Karpas-422 (cell line): Measurements from ENCODE around the gene CNTNAP2. TPM values are rescaled to one million over a fixed set of nuclear protein-coding genes. Genes with fewer than 3 reads are reported as not detected.
"Not testable (repeated sequence)": the region's sequence is repeated elsewhere in the genome, so short reads cannot be mapped to it uniquely, and the experiment has no call there.

ENCODE experiments used
- DNase-seq: peaks from one replicate; pipeline ENCODE4 v3.0.0-alpha.2; 2015
- H2AFZ ChIP-seq: fragments of 200-600 bp; sonication (generic); 2 replicates; pipeline ENCODE4 v1.6.1; 2014; ENCODE audit warnings: antibody characterized with exemption, low read length, mixed read lengths
- H3K27ac ChIP-seq: fragments of 200-600 bp; sonication (generic); 2 replicates; pipeline ENCODE4 v1.5.1; 2014; ENCODE audit warnings: mild to moderate bottlenecking, low read length, moderate library complexity
- H3K27me3 ChIP-seq: fragments of 200-600 bp; sonication (generic); 2 replicates; pipeline ENCODE4 v1.6.1; 2014; ENCODE audit warnings: low read length, mixed read lengths
- H3K36me3 ChIP-seq: fragments of 200-600 bp; sonication (generic); 2 replicates; pipeline ENCODE4 v1.6.1; 2014; ENCODE audit warnings: low read length, mixed read lengths; ENCODE audit not compliant: insufficient read depth
- H3K4me1 ChIP-seq: fragments of 200-600 bp; sonication (generic); 2 replicates; pipeline ENCODE4 v1.6.1; 2014; ENCODE audit warnings: mild to moderate bottlenecking, low read length, mixed read lengths
- H3K4me2 ChIP-seq: fragments of 200-600 bp; sonication (generic); 2 replicates; pipeline ENCODE4 v1.6.1; 2014; ENCODE audit warnings: low read length, low read depth, mild to moderate bottlenecking; ENCODE audit not compliant: poor library complexity, severe bottlenecking
- H3K4me3 ChIP-seq: fragments of 200-600 bp; sonication (generic); 2 replicates; pipeline ENCODE4 v1.5.1; 2014; ENCODE audit warnings: mild to moderate bottlenecking, antibody characterized with exemption, low read length, mixed read lengths
- H3K79me2 ChIP-seq: fragments of 200-600 bp; sonication (generic); 2 replicates; pipeline ENCODE4 v1.6.1; 2014; ENCODE audit warnings: mild to moderate bottlenecking, low read length, mixed read lengths
- H3K9ac ChIP-seq: fragments of 200-600 bp; sonication (generic); 2 replicates; pipeline ENCODE4 v1.6.0; 2014; ENCODE audit warnings: low read length
- H3K9me2 ChIP-seq: fragments of 200-600 bp; sonication (generic), shearing (Covaris generic); replicated peaks from 2 replicates; pipeline ENCODE4 v1.6.0; 2014; ENCODE audit warnings: mild to moderate bottlenecking, low read length, moderate library complexity; ENCODE audit not compliant: insufficient read depth
- H3K9me3 ChIP-seq: fragments of 300-700, 200-600 bp; sonication (generic); 2 replicates; pipeline ENCODE4 v1.6.1; 2014; ENCODE audit warnings: low read length, mixed read lengths
- H4K20me1 ChIP-seq: fragments of 200-600 bp; sonication (generic); 2 replicates; pipeline ENCODE4 v1.6.1; 2014; ENCODE audit warnings: mild to moderate bottlenecking, antibody characterized with exemption, low read length, low read depth; ENCODE audit not compliant: insufficient read depth
- total RNA-seq: library from RNA; depleted of rRNA; stranded (reverse); fragments of >200 nt; shearing (Covaris generic); gene quantifications from 2 replicates; pipeline ENCODE4 v1.2.3, GENCODE V29; 2014; ENCODE audit warnings: low replicate concordance

The CNTNAP2 gene
- total RNA-seq, 1 experiment from 2014 or later, result not detected

DNA sequence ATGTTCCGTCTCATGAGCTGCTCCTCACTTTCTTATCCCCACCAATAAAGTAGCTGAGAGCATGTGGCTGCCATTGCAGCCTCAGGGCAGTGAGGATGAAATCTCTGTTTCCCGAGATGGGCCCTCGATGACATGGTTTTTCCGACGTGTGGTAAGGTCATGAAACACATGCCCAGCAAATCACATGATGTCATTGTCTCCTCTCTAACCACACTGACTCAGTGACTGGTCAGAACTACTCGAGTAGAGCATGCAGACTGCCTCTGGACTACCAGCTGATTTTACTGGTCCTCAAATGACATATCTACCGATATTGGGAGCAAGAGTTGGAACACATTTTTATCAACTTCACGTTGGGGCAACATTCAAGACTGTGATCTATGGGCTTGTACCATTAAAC is 786.1 kb downstream of the CNTNAP2 start:
- Histone ChIP-seq H3K27me3 (no peaks in the 10 kb centered on the region), H3K4me2 (no peak overlapping the region), H3K4me3 (no peak overlapping the region), H3K9me2 (no peaks in the 10 kb centered on the region), H2AFZ (no peak overlapping the region), H3K36me3 (no peaks in the 10 kb centered on the region), H3K9ac (no peak overlapping the region), H3K79me2 (no peaks in the 10 kb centered on the region), H3K4me1 (no peaks in the 10 kb centered on the region), H4K20me1 (no peaks in the 10 kb centered on the region), H3K9me3 (peaks cover 26% of the 10 kb centered on the region), H3K27ac (no peak overlapping the region)
- no peak for DNase-seq

DNA sequence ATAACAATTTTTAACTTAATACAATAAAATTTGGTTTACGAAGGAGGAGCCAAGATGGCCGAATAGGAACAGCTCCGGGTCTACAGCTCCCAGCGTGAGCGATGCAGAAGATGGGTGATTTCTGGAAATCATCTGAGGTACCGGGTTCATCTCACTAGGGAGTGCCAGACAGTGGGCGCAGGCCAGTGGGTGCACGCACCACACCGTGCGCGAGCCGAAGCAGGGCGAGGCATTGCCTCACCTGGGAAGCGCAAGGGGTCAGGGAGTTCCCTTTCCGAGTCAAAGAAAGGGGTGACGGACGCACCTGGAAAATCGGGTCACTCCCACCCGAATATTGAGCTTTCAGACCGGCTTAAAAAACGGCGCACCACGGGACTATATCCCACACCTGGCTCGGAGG is 789.1 kb downstream of the CNTNAP2 start:
- H3K9ac ChIP-seq, H3K9me2 ChIP-seq, H3K36me3 ChIP-seq, H3K27ac ChIP-seq, DNase-seq, H3K4me3 ChIP-seq, H2AFZ ChIP-seq, H3K27me3 ChIP-seq, H3K4me2 ChIP-seq, H3K79me2 ChIP-seq, H3K4me1 ChIP-seq, H4K20me1 ChIP-seq: not testable (repeated sequence)
- H3K9me3 ChIP-seq, result peaks cover 16% of the 10 kb centered on the region

GRCh38 chr7:146922782-146923181 is 806.2 kb downstream of the CNTNAP2 start:
- H4K20me1 ChIP-seq, result no peaks in the 10 kb centered on the region
- no peak overlapping the region for H2AFZ ChIP-seq
- H3K9me2 ChIP-seq, result 0 out of 2 replicates have a peak, but pooled peaks cover 4% of the 10 kb centered on the region
- peaks cover 25% of the 10 kb centered on the region; the same call in 1 of the 2 replicates for H3K9me3 ChIP-seq
- no peak overlapping the region for H3K4me3 ChIP-seq
- H3K27me3 ChIP-seq, result no peaks in the 10 kb centered on the region
- H3K4me2 ChIP-seq, result no peak overlapping the region
- H3K79me2 ChIP-seq, result no peaks in the 10 kb centered on the region
- H3K27ac ChIP-seq, result no peak overlapping the region
- H3K36me3 ChIP-seq, result no peaks in the 10 kb centered on the region
- no peak overlapping the region for H3K9ac ChIP-seq
- no peak for DNase-seq
- H3K4me1 ChIP-seq, result no peaks in the 10 kb centered on the region

DNA sequence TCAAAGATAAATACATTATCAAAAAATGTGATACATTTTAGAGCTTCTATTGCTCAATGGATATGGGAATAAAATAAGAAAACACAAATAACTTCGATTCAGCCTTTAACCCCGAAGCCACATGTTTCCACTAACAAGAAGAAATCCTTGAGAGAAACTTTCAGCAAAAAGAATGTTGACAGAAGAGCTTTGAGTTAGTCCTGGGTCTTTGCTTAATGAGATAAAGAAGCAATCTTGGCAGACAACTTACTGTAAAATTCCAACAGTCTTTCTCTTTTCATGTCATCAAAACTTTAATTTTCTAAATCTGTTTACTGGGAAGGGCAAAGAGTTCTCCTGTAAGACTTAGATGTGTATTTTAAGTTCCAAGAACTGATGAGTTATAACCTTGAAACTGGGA is 810.2 kb downstream of the CNTNAP2 start:
- Histone ChIP-seq H3K36me3 (no peaks in the 10 kb centered on the region), H4K20me1 (no peaks in the 10 kb centered on the region), H3K27me3 (no peaks in the 10 kb centered on the region), H3K4me1 (no peaks in the 10 kb centered on the region), H3K9me2 (0 out of 2 replicates have a peak, but pooled peaks cover 4% of the 10 kb centered on the region), H3K27ac (no peak overlapping the region), H3K9me3 (peaks cover 19% of the 10 kb centered on the region; the same call in 1 of the 2 replicates), H3K4me2 (no peak overlapping the region), H3K4me3 (no peak overlapping the region), H2AFZ (no peak overlapping the region), H3K9ac (no peak overlapping the region), H3K79me2 (no peaks in the 10 kb centered on the region)
- DNase-seq, result no peak

DNA sequence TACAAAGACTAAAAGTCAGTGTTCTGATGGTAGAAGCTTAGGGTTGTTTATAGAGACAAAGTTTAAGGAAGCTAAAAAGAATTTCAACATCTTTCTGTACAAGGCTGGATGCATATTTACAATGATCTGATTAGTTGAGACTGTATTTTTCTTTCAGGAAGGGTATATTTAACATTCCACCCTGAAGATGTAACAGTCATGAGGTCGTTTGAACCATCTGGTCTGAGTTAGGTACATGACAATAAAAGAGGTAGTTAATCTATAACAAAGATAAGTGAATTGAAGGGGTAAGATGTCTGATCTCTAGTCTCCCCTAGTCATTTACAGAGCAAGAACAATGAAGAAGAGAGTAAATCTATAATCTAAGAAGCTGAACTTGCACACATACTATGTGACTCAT is 821.2 kb downstream of the CNTNAP2 start:
- no peak overlapping the region for H3K4me3 ChIP-seq
- H3K4me2 ChIP-seq, result no peak overlapping the region
- H3K9me3 ChIP-seq, result peaks cover 3% of the 10 kb centered on the region; the same call in 1 of the 2 replicates
- H3K9ac ChIP-seq, result no peak overlapping the region
- H2AFZ ChIP-seq, result no peak overlapping the region
- H3K4me1 ChIP-seq, result no peaks in the 10 kb centered on the region
- H4K20me1 ChIP-seq, result no peaks in the 10 kb centered on the region
- no peaks in the 10 kb centered on the region for H3K27me3 ChIP-seq
- no peaks in the 10 kb centered on the region for H3K36me3 ChIP-seq
- H3K79me2 ChIP-seq, result no peaks in the 10 kb centered on the region
- no peaks in the 10 kb centered on the region for H3K9me2 ChIP-seq
- DNase-seq, result no peak
- H3K27ac ChIP-seq, result no peak overlapping the region

DNA sequence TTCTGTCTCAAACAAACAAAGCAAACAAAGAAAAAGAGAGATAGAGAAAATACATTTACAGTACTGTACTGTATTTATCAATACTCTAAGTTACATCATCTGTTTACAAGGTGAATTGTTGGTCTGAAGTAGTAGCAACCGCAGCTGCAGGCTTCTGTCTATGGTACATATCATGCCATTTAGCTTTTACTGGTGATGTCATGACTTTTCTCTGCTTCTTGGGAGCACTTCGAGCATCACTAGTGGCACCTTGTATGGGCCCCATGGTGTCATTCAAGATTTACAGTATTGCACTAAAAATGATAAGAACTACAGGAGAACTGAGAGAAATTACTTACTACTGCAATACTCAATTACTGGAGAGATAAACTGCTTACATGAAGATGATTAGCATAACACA is 826.9 kb downstream of the CNTNAP2 start:
- H3K4me1 ChIP-seq, result no peaks in the 10 kb centered on the region
- H3K27ac ChIP-seq, result no peak overlapping the region
- no peaks in the 10 kb centered on the region for H3K27me3 ChIP-seq
- no peaks in the 10 kb centered on the region for H3K36me3 ChIP-seq
- no peaks in the 10 kb centered on the region for H3K79me2 ChIP-seq
- H4K20me1 ChIP-seq, result no peaks in the 10 kb centered on the region
- DNase-seq, result no peak
- no peak overlapping the region for H2AFZ ChIP-seq
- H3K9me2 ChIP-seq, result no peaks in the 10 kb centered on the region
- no peak overlapping the region for H3K4me3 ChIP-seq
- H3K9me3 ChIP-seq, result peaks cover 3% of the 10 kb centered on the region; the same call in 1 of the 2 replicates
- no peak overlapping the region for H3K9ac ChIP-seq
- H3K4me2 ChIP-seq, result no peak overlapping the region

DNA sequence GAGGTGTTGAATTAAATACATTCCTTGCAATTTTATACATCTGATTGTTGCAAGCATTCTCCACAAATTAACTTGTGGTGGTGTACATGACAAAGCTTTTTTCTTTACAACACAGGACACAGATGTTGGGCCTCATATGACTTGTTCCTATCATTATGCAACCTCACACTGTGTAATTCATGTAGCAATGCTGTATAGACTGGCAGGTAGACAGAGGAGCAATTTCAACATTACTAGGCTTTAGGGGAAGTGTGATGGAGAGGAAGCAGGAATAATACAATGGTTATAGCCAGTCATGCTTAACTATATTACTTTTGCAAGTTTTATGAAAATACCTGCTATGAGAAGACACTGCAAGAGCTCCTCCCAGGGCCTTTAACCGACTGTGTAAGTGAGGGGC is 832.1 kb downstream of the CNTNAP2 start:
- Histone ChIP-seq H3K4me1 (no peaks in the 10 kb centered on the region), H3K9me3 (peaks cover 18% of the 10 kb centered on the region), H3K36me3 (no peaks in the 10 kb centered on the region), H4K20me1 (no peaks in the 10 kb centered on the region), H2AFZ (no peak overlapping the region), H3K4me3 (no peak overlapping the region), H3K4me2 (no peak overlapping the region), H3K27me3 (no peaks in the 10 kb centered on the region), H3K9me2 (no peaks in the 10 kb centered on the region), H3K9ac (no peak overlapping the region), H3K27ac (no peak overlapping the region), H3K79me2 (no peaks in the 10 kb centered on the region)
- DNase-seq, result no peak

- no peak overlapping the region for H3K9ac ChIP-seq
- peaks cover 34% of the 10 kb centered on the region for H3K9me3 ChIP-seq
Measured at GRCh38 chr7:146956321-146956720, 839.7 kb downstream of the CNTNAP2 start.

GRCh38 chr7:146956853-146957252 is 840.3 kb downstream of the CNTNAP2 start:
- no peak overlapping the region for H3K27ac ChIP-seq
- no peaks in the 10 kb centered on the region for H4K20me1 ChIP-seq
- H3K79me2 ChIP-seq, result no peaks in the 10 kb centered on the region
- H2AFZ ChIP-seq, result no peak overlapping the region
- H3K4me2 ChIP-seq, result no peak overlapping the region
- H3K36me3 ChIP-seq, result no peaks in the 10 kb centered on the region
- H3K9me3 ChIP-seq, result peaks cover 34% of the 10 kb centered on the region
- no peak overlapping the region for H3K9ac ChIP-seq
- no peaks in the 10 kb centered on the region for H3K27me3 ChIP-seq
- no peak overlapping the region for H3K4me3 ChIP-seq
- no peaks in the 10 kb centered on the region for H3K4me1 ChIP-seq
- no peaks in the 10 kb centered on the region for H3K9me2 ChIP-seq
- no peak for DNase-seq

More at GRCh38 chr7:146956321-146956720, 839.7 kb downstream of the CNTNAP2 start:
- Histone ChIP-seq H3K4me1 (no peaks in the 10 kb centered on the region), H4K20me1 (no peaks in the 10 kb centered on the region), H3K4me3 (no peak overlapping the region), H3K36me3 (no peaks in the 10 kb centered on the region), H3K79me2 (no peaks in the 10 kb centered on the region), H2AFZ (no peak overlapping the region), H3K4me2 (no peak overlapping the region), H3K27ac (no peak overlapping the region), H3K27me3 (no peaks in the 10 kb centered on the region), H3K9me2 (no peaks in the 10 kb centered on the region)
- no peak for DNase-seq
